NCI-H2081 treated with DMSO at 0.1 percent for 48 hours (cell line): ENCODE data around the gene APBB1.
A peak's percentile ranks its signal among the peaks of the same experiment; 100 is the strongest.

ENCODE experiments used
- DNase-seq: peaks from one replicate; lab custom pipeline; 2025; lab: John Stamatoyannopoulos, UW

Gene APBB1

DNA sequence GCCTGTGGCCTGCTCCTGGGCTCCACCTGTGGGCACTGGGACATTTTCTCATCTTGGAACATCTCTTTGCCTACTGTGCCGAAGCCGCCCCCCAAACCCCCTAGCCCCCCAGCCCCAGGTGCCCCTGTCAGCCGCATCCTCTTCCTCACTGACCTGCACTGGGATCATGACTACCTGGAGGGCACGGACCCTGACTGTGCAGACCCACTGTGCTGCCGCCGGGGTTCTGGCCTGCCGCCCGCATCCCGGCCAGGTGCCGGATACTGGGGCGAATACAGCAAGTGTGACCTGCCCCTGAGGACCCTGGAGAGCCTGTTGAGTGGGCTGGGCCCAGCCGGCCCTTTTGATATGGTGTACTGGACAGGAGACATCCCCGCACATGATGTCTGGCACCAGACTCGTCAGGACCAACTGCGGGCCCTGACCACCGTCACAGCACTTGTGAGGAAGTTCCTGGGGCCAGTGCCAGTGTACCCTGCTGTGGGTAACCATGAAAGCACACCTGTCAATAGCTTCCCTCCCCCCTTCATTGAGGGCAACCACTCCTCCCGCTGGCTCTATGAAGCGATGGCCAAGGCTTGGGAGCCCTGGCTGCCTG, 27.3 kb downstream of the APBB1 start:
- no peak for DNase-seq

DNA sequence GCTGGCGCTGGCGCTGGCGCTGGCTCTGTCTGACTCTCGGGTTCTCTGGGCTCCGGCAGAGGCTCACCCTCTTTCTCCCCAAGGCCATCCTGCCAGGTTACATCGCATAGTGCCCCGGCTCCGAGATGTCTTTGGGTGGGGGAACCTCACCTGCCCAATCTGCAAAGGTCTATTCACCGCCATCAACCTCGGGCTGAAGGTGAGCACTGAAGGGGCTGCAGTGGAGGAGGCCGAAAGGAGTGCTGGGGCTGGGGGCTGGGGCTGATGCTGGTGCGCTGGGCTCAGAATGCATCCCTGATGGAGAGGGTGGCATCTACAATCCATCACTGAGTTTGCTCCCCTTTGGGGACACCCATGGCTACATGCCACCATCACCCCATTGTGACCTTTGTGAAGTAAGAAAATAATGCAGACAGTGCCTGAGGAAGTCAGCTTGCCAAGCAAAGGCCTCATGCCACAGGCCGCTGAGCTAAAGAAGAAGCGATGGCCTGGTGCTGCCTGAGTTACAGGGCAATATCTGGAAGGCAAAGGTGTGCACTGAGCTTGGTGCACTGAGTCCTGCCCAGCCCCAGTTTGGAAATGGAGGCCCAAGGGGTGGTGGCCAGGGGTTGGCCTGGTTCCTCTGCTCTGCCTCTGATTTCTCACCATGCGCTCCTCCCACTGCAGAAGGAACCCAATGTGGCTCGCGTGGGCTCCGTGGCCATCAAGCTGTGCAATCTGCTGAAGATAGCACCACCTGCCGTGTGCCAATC, 28.0 kb downstream of the APBB1 start:
- DNase-seq: no peak

DNA sequence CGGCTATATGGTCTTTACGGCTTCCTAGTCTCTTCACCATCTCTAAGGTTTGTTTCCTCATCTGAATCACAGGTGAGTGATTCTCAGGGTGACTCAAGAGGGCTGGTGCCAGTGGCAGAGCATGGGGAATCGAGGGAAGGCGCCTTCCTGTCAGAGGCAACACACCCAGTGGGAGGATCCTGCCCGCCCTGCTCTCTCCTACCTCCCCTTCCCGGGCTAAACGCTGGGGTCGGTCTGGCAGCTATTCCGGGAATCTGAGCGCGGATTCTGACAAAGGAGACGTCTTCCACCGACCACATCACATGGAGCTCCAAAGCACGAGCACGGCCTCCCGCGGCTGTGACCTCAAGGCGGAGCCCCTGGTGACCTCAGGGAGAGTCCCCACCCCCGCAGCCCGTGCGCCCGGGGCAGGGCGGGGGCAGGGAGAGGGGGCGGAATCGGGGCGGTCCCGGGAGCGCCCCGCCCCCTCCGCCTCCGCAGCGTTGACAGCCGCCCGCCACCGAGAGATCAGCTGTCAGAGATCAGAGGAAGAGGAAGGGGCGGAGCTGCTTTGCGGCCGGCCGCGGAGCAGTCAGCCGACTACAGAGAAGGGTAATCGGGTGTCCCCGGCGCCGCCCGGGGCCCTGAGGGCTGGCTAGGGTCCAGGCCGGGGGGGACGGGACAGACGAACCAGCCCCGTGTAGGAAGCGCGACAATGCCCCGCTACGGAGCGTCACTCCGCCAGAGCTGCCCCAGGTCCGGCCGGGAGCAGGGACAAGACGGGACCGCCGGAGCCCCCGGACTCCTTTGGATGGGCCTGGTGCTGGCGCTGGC, 28.8 kb downstream of the APBB1 start, which contains the start of gene SMPD1:
Gene SMPD1, plus strand, starts transcription at position 570 of the 813 bp plus-strand sequence. Its CDS starts 125 bp downstream, at position 695.
- peak; percentile 68 for DNase-seq

- no peak for DNase-seq
Measured at GRCh38 chr11:6388748-6389147, 30.1 kb downstream of the APBB1 start.

DNA sequence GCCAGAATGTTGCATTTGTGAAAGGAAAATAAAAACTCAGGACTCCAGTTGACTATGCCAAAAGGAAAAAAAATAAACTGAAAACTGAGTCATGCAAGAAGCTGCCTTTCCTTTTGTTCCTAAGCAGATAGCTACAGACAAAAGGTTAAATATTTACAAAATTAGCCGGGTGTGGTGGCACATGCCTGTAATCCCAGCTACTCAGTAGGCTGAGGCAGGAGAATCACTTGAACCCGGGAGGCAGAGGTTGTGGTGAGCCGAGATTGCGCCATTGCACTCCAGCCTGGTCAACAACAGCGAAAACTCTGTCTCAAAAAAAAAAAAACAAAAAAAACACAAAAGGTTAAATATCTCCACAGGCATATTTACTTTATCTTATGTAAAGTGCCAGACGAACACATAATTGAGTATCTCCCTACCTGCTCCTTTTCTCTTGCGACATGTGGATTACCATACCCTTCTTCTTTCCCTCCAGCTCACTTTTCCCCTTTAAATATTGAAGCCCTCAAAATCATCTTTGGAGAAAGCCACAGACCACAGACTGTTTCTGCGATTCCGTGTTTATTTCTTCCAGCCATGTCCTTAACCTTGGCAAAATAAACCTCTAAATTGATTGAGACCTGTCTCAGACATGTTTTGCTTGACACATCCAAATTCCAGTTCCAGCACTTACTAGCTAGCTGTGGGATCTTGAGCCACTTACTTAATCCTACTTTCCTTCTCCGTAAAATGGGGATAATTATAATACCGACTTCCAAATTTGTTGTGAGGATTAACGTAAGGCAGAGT, 30.9 kb downstream of the APBB1 start:
- no peak for DNase-seq

DNA sequence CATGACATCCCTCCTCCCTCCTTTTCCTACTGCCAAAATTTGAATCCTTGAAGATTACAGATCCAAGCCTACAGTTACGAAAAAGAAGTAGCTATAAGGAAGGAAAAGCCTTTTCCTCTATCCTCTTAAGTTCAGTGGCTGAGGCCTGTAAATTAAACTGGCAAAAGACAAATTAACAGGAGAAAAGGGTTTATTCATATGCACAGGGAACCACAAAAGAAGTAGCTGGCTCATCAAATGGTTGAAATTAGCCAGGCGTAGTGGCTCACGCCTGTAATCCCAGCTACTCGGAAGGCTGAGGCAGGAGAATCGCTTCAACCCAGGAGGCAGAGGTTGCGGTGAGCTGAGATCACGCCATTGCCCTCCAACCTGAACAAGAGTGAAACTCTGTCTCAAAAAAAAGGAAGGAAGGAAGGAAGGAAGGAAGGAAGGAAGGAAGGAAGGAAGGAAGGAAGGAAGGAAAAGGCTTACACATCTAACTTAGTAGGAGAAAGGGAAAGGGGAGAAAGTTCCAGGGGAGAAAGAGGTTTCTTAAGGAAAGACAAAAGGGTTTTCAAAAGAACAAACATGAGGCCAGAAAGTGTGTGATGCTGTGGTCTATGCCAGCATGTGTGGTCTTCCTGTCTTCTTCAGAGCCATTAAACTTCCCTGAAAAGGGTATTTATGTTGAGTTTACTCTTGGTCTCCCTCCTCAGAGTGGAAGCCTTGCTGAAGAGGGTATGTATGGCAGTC, 33.7 kb downstream of the APBB1 start:
- DNase-seq: no peak

DNA sequence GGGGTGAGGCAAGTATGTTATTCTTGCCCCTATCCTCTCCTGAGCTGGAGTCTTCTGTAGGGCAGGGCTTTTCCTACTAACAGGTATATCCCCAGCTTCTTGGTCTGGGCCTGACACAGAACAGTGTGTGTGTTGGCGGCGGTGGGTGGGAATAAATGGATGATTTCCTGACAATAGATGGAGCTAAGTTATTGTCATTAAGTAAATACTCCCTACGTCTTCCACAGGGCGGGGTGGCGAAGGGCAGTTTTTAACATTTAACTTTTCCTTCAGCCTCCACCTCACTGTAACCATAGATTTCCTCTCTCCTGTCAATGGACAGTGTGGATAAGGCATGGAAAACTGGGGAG, 40.3 kb downstream of the APBB1 start:
- no peak for DNase-seq

GRCh38 chr11:6377902-6378639, 40.8 kb downstream of the APBB1 start:
- no peak for DNase-seq

- no peak for DNase-seq
Measured at GRCh38 chr11:6371825-6372224, 47.1 kb downstream of the APBB1 start.

GRCh38 chr11:6365659-6366058, 53.2 kb downstream of the APBB1 start:
- DNase-seq: no peak

GRCh38 chr11:6362873-6363678, 55.8 kb downstream of the APBB1 start:
- no peak for DNase-seq

DNA sequence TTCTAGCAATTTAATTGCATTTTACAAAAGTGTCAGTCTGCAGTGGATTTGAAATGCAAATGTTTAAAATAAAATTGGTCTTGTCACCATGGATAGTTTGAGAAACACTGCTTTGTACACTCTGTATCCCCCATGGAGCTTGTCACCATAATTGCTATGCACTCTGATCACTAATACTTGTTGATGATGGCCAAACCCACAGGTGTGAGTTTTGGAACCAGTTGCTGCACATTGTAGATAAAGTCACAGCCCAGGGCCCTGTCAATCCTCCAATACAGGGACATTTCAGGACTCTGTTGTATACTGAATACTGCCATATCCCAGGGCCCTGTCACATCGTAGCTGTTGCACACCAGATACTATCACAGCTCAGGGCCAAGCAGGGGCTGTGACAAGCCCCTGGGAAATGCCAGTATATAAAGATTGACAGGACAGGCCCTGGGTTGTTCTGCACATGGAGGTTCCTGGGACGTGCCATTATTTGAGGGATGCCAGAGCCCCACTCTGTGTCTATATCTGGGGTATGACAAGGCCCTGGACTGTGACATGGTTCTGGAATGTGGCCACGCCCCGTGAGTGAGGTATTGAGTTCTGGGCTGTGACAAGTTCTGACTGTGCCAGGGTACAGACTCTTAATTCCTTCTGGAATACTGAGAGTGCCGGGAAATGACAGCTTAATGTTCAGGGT, 56.6 kb downstream of the APBB1 start:
- no peak for DNase-seq

DNA sequence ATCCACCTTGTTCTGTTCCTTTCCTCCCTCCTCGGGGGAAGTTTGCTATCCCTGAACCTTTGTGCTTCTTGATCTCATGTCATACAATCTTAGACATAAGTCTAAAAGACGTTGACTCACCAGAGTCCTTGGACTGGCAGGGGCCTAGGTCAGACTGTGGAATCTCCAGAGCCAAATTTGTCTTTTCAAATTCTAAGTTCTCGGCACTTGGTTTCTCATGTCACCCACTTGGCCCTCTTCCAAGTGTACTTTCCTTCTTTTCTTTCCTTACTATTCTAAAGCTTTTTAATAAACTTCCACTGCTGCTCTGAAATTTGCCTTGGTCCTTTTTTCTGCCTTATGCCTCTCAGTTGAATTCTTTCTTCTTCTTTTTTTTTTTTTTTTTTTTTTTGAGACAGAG, 58.7 kb downstream of the APBB1 start:
- no peak for DNase-seq

DNA sequence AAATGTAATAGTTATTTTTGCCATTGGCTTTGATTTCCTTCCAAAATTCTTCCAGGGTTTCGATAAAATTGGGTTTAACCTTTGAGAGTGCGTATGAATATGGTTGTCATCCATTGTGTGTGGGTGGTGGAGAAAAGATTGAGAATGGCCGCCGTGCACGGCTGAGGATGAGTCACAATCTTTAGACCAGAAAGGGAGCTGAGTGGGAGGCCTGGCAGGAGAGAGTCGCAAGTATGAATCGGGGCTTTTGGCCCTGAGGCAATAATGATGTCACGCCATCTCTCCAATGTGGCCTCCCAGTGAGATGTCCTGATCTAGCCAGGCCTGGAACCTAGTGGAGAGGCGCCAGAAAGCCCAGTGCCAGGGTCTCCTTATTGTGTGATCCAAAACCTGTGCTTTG, 61.7 kb downstream of the APBB1 start:
- DNase-seq: no peak

DNA sequence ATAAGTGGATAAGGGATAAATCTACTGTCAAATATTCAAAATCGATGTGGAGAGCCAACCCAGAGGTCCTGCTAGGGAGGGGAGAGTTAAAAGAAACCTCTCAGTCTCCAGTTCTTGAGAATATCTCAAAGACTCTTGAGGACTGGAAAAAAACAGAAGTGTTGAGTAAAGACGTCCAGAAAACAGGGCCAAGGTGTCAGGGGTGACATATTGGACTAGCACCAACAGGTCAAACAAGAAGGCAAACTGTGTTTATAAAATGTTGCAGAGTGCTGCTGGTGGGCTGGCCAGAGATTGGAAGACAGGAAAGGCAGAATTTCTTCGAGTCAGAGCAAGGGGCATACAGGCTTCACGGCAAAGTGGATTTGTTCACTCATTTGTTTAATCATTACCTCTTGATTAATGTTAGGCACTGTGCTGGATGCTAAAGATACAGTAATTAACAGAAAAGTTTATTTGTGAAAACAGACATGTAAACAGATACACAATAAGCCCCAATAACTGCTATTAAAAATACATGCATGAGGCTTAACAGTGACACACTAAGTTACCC, 62.3 kb downstream of the APBB1 start:
- no peak for DNase-seq

- no peak for DNase-seq
Measured at GRCh38 chr11:6354651-6355485, 64.0 kb downstream of the APBB1 start.

DNA sequence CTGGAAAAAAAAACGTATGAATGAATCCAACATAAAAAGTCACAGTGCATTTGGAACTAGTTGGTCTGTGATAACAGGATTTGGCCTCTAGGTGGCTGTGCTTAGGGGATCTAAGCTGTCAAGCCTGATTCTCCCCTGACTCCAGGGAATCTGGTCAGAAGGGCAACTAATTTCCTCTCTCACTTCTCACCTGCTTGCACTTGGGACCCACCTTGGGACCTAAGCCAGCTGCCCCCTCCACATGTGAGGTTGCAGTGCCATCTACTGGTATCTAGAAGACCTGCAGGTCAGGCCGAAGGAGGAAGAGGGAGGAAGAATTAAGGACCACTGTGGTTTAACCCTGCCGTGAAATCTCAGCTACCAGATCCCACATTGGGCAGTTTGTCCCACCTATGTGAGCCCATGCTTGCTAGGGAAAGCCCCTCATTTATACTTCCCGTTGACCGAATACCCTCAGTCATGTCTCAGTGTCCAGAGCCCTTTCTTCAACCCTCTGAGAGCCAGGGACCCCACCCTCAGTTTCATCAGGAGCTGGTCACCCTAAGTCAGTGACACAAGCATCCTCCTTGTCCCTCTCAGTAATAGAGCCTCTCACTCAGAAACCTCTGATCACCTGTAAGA, 65.4 kb downstream of the APBB1 start:
- DNase-seq: peak; percentile 63
